ENCODE results near the gene AGAP1. TPM values are rescaled to one million over a fixed set of nuclear protein-coding genes. Genes with fewer than 3 reads are reported as not detected.

AGAP1 gene
- total RNA-seq, result 44.7 TPM

- DNase-seq (ENCODE audit: low spot score), result peak; percentile 89
Measured at GRCh38 chr2:235493775-235494715, at the start of gene AGAP1. Gene AGAP1 (plus strand): TSS chr2:235494043.

GRCh38 chr2:235444101-235444597 is 49.7 kb upstream of the AGAP1 start:
- peak; percentile 71 for DNase-seq (ENCODE audit: low spot score)

GRCh38 chr2:235445116-235445515 is 48.7 kb upstream of the AGAP1 start:
- no peak for DNase-seq (ENCODE audit: low spot score)

GRCh38 chr2:235446082-235446481 is 47.8 kb upstream of the AGAP1 start:
- DNase-seq (ENCODE audit: low spot score), result no peak

GRCh38 chr2:235447210-235447609 is 46.6 kb upstream of the AGAP1 start:
- no peak for DNase-seq (ENCODE audit: low spot score)

- DNase-seq (ENCODE audit: low spot score), result no peak
Measured at GRCh38 chr2:235449568-235449967, 44.3 kb upstream of the AGAP1 start.

- DNase-seq (ENCODE audit: low spot score), result no peak
Measured at GRCh38 chr2:235453605-235454151, 40.2 kb upstream of the AGAP1 start.

GRCh38 chr2:235458839-235459273 is 35.0 kb upstream of the AGAP1 start:
- DNase-seq (ENCODE audit: low spot score), result peak; percentile 78

- DNase-seq (ENCODE audit: low spot score), result no peak
Measured at GRCh38 chr2:235460548-235461047, 33.2 kb upstream of the AGAP1 start.

- no peak for DNase-seq (ENCODE audit: low spot score)
Measured at GRCh38 chr2:235461763-235462414, 32.0 kb upstream of the AGAP1 start.

GRCh38 chr2:235462415-235462790 is 31.4 kb upstream of the AGAP1 start:
- no peak for DNase-seq (ENCODE audit: low spot score)

GRCh38 chr2:235463893-235464292 is 29.9 kb upstream of the AGAP1 start:
- DNase-seq (ENCODE audit: low spot score), result no peak

GRCh38 chr2:235467588-235467987 is 26.3 kb upstream of the AGAP1 start:
- DNase-seq (ENCODE audit: low spot score), result no peak

- peak; percentile 62 for DNase-seq (ENCODE audit: low spot score)
Measured at GRCh38 chr2:235468978-235469655, 24.7 kb upstream of the AGAP1 start.

- DNase-seq (ENCODE audit: low spot score), result no peak
Measured at GRCh38 chr2:235471186-235471747, 22.6 kb upstream of the AGAP1 start.

- DNase-seq (ENCODE audit: low spot score), result no peak
Measured at GRCh38 chr2:235472443-235472842, 21.4 kb upstream of the AGAP1 start.

- DNase-seq (ENCODE audit: low spot score), result no peak
Measured at GRCh38 chr2:235478609-235479008, 15.2 kb upstream of the AGAP1 start.

GRCh38 chr2:235479604-235480003 is 14.2 kb upstream of the AGAP1 start:
- no peak for DNase-seq (ENCODE audit: low spot score)

- DNase-seq (ENCODE audit: low spot score), result no peak
Measured at GRCh38 chr2:235480614-235481013, 13.2 kb upstream of the AGAP1 start.

GRCh38 chr2:235483313-235483712 is 10.5 kb upstream of the AGAP1 start:
- DNase-seq (ENCODE audit: low spot score), result no peak

- no peak for DNase-seq (ENCODE audit: low spot score)
Measured at GRCh38 chr2:235485362-235485761, 8.5 kb upstream of the AGAP1 start.

Measured in mucosa of gallbladder (tissue), 1 donor.